Measurements from ENCODE around the gene MSANTD4.

Gene MSANTD4

DNA sequence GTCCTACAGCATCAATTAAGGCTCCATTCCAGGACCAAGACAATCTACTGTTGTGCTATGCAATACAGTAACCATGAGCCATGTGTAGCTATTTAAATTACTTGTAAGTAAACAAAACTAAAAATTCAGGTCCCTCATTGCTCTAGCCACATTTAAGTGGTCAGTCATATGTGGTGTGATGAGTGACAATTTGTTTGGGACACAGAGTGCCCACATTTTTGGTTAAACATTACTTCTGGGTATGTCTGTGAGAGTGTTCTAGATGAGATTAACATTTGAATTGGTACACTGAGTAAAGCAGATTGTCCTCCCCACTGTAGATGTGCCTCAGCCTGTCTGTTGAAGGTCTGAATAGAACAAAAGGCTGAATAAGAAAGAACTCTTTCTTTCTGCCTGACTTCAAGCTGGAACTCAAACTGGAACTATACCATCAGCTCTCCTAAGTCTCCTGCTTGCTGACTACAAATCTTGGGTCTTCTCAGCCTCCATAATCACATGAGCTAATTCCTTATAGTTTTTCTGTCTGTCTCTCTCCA, 39.3 kb upstream of the MSANTD4 start:
- TF ChIP-seq CREB1 (IDR thresholded peaks at IDR 0.05; ENCODE audit: low read depth) (no peak), YY1 (IDR thresholded peaks at IDR 0.05; ENCODE audit: low read depth) (no peak), EGR1 (IDR thresholded peaks at IDR 0.05) (no peak), EP300 (IDR thresholded peaks at IDR 0.05; ENCODE audit: borderline replicate concordance) (no peak)

DNA sequence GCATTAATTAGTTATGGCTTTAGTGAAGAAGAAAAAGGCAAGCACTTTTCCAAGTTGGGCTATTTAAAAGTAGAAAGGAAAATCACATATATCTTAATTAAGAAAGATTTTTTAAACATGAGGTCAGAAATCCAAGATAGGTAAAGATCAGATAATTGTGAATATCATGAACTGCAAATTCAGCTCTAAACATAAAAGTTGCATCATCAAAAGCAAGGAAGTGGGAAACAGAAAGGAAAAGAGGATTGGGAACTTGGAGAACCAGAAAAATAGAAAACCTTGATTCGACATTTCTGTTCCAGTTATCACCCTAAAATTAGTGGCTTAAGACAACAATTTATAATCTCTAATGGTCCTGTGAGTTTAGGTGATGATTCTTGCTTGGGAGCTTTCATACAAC, 37.6 kb upstream of the MSANTD4 start:
- TF ChIP-seq CREB1 (IDR thresholded peaks at IDR 0.05; ENCODE audit: low read depth) = no peak
- TF ChIP-seq EP300 (IDR thresholded peaks at IDR 0.05; ENCODE audit: borderline replicate concordance) = no peak
- TF ChIP-seq, protein P1, sequence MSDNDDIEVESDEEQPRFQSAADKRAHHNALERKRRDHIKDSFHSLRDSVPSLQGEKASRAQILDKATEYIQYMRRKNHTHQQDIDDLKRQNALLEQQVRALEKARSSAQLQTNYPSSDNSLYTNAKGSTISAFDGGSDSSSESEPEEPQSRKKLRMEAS (IDR thresholded peaks at IDR 0.05) = no peak
- no peak for TF ChIP-seq TAF1 (IDR thresholded peaks at IDR 0.05; ENCODE audit: low read depth)
- TF ChIP-seq, protein P2, sequence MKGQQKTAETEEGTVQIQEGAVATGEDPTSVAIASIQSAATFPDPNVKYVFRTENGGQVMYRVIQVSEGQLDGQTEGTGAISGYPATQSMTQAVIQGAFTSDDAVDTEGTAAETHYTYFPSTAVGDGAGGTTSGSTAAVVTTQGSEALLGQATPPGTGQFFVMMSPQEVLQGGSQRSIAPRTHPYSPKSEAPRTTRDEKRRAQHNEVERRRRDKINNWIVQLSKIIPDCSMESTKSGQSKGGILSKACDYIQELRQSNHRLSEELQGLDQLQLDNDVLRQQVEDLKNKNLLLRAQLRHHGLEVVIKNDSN (IDR thresholded peaks at IDR 0.05) = no peak

DNA sequence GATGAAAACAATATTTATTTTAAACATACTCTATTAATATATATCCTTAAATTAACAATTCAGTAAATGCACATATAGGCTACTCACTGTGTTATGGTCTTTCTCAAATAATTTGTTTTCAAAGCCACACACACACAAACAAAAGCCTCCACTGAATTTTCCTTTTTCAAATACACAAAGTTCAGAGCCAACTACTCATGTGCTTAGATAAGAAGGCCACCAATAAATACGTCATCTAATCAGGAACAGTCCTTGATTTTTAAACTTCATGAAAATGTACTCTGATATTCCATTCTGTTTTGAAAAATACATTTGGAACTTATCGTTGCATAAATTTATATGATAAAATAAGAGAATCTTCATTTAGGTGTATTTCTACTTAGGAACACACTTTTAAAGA, 29.1 kb upstream of the MSANTD4 start:
- no peak for TF ChIP-seq FOXM1 (IDR thresholded peaks at IDR 0.05; ENCODE audit: borderline replicate concordance, low read depth)
- TF ChIP-seq CEBPB (IDR thresholded peaks at IDR 0.05) = no peak
- TF ChIP-seq RAD21 (IDR thresholded peaks at IDR 0.05; ENCODE audit: low read depth) = no peak
- TF ChIP-seq YY1 (IDR thresholded peaks at IDR 0.05; ENCODE audit: low read depth) = no peak
- TF ChIP-seq NFIC (IDR thresholded peaks at IDR 0.05) = no peak
- TF ChIP-seq, protein P2 (IDR thresholded peaks at IDR 0.05) = no peak
- TF ChIP-seq EP300 (IDR thresholded peaks at IDR 0.05; ENCODE audit: borderline replicate concordance) = no peak
- TF ChIP-seq TAF1 (IDR thresholded peaks at IDR 0.05; ENCODE audit: low read depth) = no peak
- TF ChIP-seq EGR1 (IDR thresholded peaks at IDR 0.05) = no peak
- TF ChIP-seq TEAD4 (IDR thresholded peaks at IDR 0.05) = no peak
- TF ChIP-seq ZBTB7A (IDR thresholded peaks at IDR 0.05; ENCODE audit: low read depth) = no peak
- TF ChIP-seq, protein P1 (IDR thresholded peaks at IDR 0.05) = no peak
- TF ChIP-seq TCF12 (IDR thresholded peaks at IDR 0.05; ENCODE audit: low read depth) = no peak
- TF ChIP-seq, protein P3, sequence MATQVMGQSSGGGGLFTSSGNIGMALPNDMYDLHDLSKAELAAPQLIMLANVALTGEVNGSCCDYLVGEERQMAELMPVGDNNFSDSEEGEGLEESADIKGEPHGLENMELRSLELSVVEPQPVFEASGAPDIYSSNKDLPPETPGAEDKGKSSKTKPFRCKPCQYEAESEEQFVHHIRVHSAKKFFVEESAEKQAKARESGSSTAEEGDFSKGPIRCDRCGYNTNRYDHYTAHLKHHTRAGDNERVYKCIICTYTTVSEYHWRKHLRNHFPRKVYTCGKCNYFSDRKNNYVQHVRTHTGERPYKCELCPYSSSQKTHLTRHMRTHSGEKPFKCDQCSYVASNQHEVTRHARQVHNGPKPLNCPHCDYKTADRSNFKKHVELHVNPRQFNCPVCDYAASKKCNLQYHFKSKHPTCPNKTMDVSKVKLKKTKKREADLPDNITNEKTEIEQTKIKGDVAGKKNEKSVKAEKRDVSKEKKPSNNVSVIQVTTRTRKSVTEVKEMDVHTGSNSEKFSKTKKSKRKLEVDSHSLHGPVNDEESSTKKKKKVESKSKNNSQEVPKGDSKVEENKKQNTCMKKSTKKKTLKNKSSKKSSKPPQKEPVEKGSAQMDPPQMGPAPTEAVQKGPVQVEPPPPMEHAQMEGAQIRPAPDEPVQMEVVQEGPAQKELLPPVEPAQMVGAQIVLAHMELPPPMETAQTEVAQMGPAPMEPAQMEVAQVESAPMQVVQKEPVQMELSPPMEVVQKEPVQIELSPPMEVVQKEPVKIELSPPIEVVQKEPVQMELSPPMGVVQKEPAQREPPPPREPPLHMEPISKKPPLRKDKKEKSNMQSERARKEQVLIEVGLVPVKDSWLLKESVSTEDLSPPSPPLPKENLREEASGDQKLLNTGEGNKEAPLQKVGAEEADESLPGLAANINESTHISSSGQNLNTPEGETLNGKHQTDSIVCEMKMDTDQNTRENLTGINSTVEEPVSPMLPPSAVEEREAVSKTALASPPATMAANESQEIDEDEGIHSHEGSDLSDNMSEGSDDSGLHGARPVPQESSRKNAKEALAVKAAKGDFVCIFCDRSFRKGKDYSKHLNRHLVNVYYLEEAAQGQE (IDR thresholded peaks at IDR 0.05; ENCODE audit: low read depth) = no peak
- TF ChIP-seq CREB1 (IDR thresholded peaks at IDR 0.05; ENCODE audit: low read depth) = no peak

DNA sequence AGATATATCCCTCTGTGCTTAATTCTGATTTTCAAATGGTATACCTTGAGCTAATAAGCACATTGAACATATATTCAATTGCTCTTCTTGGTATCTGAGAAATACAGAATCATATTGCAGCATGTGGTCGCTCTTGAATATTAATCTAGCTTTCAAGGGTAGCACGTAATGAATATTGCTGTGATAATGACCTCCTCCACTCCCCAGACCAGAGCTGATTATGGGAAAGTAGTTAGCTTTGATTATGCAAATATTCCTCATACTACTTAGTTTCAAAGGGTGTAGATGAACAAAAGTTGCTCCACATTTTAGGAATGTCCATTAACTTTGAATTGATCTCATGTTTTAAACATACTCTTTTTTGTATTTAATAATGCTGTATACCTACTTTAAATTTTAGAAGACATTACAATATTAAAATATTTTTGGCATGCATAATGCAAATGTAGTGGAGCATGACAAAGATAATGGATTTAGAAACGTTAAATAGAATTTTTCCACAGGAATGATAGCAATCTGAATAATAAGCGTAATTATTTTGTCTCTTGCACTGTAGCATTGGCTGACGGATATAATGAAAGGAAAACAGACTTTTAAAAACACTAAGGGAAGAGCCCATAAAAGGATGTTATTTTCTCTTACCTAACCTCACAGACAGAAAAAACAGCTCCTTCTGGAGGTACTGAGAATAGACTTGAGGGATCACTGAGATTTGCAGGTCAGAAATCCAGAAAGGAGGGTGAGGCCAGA, 27.9 kb upstream of the MSANTD4 start:
- TF ChIP-seq, protein P2 (IDR thresholded peaks at IDR 0.05) = no peak
- no peak for TF ChIP-seq TCF12 (IDR thresholded peaks at IDR 0.05; ENCODE audit: low read depth)
- no peak for TF ChIP-seq FOXM1 (IDR thresholded peaks at IDR 0.05; ENCODE audit: borderline replicate concordance, low read depth)
- no peak for TF ChIP-seq CREB1 (IDR thresholded peaks at IDR 0.05; ENCODE audit: low read depth)
- TF ChIP-seq RAD21 (IDR thresholded peaks at IDR 0.05; ENCODE audit: low read depth) = no peak
- TF ChIP-seq CEBPB (IDR thresholded peaks at IDR 0.05) = no peak
- no peak for TF ChIP-seq ZBTB7A (IDR thresholded peaks at IDR 0.05; ENCODE audit: low read depth)
- no peak for TF ChIP-seq TEAD4 (IDR thresholded peaks at IDR 0.05)
- no peak for TF ChIP-seq EGR1 (IDR thresholded peaks at IDR 0.05)
- TF ChIP-seq, protein P3 (IDR thresholded peaks at IDR 0.05; ENCODE audit: low read depth) = no peak
- TF ChIP-seq TAF1 (IDR thresholded peaks at IDR 0.05; ENCODE audit: low read depth) = no peak
- TF ChIP-seq EP300 (IDR thresholded peaks at IDR 0.05; ENCODE audit: borderline replicate concordance) = no peak

DNA sequence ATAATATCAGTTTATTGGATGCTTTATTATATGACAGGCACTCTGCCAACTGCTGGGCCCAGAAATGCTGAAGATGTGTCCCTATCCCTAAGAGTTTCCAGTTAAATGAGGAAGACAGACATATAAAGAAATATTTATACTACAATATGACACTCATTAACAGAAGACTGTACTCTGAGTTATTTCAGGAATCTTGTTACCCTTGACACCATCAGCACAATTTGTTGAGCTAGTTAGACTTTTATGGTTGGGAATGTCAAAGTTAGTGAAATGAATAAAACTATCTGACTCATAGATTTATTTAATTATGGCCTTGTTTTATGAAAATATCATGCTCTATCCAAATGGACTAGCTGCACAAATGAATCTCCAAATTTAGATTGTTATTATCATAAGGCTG, 25.6 kb upstream of the MSANTD4 start:
- TF ChIP-seq, protein P2 (IDR thresholded peaks at IDR 0.05) = no peak
- TF ChIP-seq, protein P3 (IDR thresholded peaks at IDR 0.05; ENCODE audit: low read depth) = no peak
- TF ChIP-seq TEAD4 (IDR thresholded peaks at IDR 0.05) = no peak
- no peak for TF ChIP-seq CEBPB (IDR thresholded peaks at IDR 0.05)
- TF ChIP-seq, protein P1 (IDR thresholded peaks at IDR 0.05) = no peak
- no peak for TF ChIP-seq EGR1 (IDR thresholded peaks at IDR 0.05)
- no peak for TF ChIP-seq EP300 (IDR thresholded peaks at IDR 0.05; ENCODE audit: borderline replicate concordance)
- no peak for TF ChIP-seq RAD21 (IDR thresholded peaks at IDR 0.05; ENCODE audit: low read depth)
- TF ChIP-seq ZBTB7A (IDR thresholded peaks at IDR 0.05; ENCODE audit: low read depth) = no peak
- TF ChIP-seq FOXM1 (IDR thresholded peaks at IDR 0.05; ENCODE audit: borderline replicate concordance, low read depth) = no peak
- TF ChIP-seq NFIC (IDR thresholded peaks at IDR 0.05) = no peak
- no peak for TF ChIP-seq TCF12 (IDR thresholded peaks at IDR 0.05; ENCODE audit: low read depth)
- TF ChIP-seq CREB1 (IDR thresholded peaks at IDR 0.05; ENCODE audit: low read depth) = no peak
- no peak for TF ChIP-seq TAF1 (IDR thresholded peaks at IDR 0.05; ENCODE audit: low read depth)

Data from Ishikawa (cell line).